Stimulated activated CD4-positive, alpha-beta T cell treated with anti-CD3 and anti-CD28 coated beads, TNF-alpha, amount 100 ng/mL, for 24 hours (primary cell): ENCODE results near the gene TRAPPC2L.
"Not testable (repeated sequence)": the region's sequence is repeated elsewhere in the genome, so short reads cannot be mapped to it uniquely, and the experiment has no call there.

Experiments
- DNase-seq, 3 experiments: peaks; one replicate each; pipeline ENCODE4 v3.0.0-alpha.2; 2020; ENCODE audit warnings: low read depth in 3 of 3

The TRAPPC2L gene

DNA sequence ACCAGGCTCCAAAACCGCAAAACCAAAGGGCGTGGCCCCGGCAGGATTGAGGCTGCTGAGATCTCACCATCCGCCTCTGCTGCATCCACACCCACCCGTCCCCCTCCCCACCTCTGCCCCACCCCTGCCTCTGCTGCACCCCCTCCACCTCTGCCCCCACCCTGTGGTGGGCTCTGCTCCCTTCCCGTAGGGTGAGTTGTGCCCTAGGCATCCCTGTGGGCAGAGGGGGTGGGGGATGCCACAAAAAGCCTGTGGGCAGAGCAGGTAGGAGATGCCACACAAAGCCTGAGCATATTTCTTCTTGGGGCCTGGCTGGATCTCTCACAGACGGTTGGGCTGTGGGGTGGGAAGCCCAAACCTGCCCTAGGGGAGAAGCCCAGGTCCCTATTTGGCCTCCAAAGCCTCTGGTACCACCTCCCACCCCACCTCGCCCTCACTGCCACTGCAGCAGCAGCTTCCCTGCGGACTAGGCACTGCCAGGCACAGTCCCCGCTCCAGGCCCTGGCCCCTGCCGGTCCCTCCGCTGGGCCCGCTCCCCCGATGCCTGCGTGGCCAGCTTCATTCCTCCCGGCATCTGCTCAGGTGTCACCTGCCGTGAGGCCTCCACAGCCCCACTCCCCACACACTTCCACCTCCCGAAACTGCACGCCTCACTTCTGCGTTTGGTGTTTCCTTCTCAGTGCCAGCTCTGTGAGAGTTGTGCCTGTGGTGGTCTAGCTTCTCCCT lies 20.8 kb downstream of the TRAPPC2L start:
- no peak for DNase-seq

DNA sequence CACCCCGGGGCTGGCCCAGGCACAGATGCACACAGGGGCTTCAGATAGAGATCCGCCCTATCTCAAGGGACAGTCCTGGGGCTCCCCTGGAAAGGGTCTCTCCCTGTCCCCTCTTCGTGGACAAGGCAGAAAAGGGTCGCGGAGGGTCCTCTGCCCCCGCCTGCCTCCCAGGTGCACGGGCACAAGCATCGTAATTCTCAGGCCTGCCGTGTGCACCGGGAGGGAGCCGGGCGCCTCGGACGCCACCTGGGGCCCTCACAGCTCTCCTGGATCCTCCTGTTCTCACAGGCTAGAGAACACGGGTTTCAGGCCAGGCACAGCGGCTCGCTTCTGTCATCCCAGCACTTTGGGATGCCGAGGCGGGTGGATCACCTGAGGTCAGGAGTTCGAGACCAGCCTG lies 21.4 kb downstream of the TRAPPC2L start:
- no peak for DNase-seq

DNA sequence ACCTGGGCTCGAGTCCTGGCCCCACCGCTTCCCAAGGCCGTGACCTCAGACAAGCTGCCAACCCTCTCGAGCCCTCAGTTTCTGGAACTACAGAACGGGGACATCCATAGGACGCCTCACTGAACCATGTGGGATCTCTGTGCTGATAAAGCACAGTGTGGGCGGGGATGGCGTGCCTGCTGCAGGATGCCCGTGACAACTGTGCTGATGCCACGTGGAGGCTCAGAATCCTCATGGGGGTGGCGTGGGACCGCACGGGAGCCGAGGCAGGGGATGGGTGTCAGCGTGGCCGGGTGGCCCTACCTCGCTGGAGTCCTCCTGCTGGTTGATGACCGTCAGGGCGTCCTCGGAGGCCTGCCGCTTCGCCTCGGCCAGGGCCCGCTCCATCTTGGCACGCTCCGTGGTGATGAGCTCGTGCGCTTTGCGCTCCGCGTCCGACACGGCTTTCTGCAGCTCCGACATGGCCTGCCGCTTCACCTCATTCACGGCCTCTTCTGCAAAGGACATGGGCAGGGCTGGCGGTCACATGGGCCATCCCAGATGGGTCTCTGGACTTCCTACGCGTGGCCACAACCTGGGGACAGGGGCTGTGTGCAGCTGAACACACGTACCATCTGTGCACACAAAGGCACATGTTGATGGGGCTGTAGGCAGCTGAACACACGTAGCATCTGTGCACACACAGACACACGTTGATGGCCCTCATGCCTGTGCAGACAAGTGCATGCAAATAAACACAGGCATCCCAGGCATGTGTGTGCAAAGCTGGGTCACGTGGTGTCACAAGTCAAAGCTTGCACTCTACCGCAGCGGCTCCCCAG lies 22.2 kb downstream of the TRAPPC2L start:
- no peak for DNase-seq

GRCh38 chr16:88879788-88880055 lies 22.8 kb downstream of the TRAPPC2L start:
- DNase-seq, result no peak

GRCh38 chr16:88880226-88881006 lies 23.5 kb downstream of the TRAPPC2L start:
- DNase-seq, result no peak

DNA sequence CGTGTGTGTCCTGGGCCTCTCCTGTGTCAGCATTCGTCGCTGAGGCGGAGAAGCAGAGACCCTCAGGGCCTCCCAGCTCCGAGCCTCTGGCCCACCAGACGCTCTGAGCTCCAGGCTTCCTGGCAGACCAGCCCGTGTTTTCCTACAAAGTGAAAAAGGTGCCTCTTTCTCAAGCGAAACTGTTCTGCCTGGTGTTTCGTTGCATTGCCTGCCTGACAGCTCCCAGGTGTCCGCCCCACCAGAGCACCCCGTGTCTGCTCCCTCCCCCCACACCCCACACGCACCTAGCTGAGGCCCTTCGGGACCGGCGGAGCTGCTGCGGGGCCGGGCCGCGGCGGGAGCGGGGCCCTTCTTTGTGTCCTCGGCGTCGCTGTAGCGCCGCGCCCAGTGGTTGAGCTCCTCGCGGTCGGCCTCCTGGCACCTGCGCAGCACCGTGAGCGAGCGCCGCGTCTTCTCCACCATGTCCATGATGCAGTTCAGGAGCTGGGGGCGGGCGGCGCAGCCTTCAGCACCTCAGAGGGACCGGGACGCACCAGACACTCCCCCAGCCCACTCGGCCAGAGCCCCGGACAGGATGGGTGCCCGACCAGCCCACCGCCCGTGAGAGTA lies 24.2 kb downstream of the TRAPPC2L start:
- no peak for DNase-seq

- no peak for DNase-seq
These were observed 24.9 kb downstream of the TRAPPC2L start for GRCh38 chr16:88881675-88882357.

DNA sequence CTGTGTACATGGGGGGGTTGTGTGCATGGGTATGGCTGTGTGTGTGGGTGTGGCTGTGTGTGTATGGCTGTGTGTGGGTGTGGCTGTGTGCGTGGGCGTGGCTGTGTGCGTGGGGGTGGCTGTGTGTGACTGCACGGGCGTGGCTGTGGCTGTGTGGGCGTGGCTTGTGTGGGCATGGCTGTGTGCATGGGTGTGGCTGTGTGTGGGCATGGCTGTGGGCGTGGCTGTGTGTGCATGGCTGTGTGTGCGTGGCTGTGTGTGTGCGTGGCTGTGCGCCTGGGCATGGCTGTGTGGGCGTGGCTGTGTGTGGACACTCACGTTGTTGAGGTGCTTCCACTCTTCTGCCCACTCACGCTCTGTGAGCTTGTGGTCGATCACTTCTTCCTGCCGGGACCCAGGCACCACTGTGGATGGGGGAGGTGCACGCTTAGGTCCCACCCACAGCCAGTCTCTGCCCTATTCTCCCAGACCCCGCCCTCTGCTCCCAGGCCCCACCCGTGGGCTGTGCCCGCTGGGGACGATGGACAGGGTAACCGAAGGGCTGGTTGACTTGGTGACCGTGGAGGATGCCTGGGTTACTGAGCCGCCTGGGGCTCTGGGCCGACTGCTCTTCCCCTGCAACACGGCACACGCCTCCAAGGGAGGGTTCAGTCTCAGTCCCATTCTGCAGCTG lies 25.6 kb downstream of the TRAPPC2L start:
- no peak for DNase-seq

- no peak for DNase-seq
These were observed 26.4 kb downstream of the TRAPPC2L start for GRCh38 chr16:88883117-88883895.

- no peak for DNase-seq
These were observed 27.0 kb downstream of the TRAPPC2L start for GRCh38 chr16:88883946-88884345.

GRCh38 chr16:88884569-88885271 lies 27.8 kb downstream of the TRAPPC2L start:
- DNase-seq, result no peak

DNA sequence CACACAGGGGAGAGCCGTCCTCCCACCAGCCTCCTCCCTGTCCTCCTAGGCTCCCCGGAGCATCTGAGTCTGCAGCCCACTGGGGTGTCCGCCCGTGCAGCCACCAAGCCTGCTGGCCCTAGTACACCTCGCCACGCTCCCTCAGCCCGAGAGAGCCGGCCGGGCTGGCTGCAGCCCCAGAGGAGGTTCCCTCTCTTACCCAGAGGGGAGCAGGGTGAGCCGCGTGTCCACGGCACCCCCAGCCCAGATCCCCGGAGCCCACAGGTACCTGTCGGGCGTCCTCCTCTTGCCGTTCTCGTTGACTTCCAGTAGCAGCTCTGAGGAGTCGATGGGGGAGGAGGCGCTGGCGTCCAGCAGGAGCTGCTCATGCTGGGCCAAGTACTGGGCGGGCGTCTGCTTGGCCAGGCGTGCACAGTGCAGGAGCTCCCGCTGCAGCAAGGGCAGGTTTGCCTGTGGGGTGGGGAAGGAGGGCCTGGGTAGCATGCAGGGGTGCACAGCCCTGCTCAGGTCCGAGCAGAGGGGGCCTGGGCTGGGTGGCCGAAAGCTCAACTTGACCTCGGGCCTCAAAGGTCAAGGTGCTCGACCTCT lies 28.9 kb downstream of the TRAPPC2L start:
- DNase-seq, result no peak

GRCh38 chr16:88886420-88886844 lies 29.5 kb downstream of the TRAPPC2L start:
- DNase-seq, result no peak

GRCh38 chr16:88886845-88887521 lies 30.1 kb downstream of the TRAPPC2L start:
- DNase-seq, result no peak

DNA sequence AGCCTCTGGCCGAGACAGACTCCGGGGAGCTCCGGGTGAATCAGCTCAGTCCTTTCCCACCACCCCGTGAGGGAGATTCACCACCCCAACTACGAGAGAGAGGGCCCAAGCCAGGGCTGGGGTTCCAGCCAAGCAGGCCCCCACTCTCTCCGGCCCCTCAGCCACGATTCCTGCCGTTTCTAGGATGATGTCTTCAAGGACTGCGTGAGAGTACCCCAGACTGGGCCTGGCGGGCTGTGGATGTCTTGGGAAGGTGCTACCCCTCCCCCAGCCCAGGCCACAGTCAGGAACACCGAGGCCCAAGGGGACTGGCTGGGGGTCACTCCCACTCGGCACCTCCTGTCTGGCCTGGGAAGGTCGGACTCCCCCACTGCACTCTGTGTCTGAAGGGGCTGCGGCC lies 31.1 kb downstream of the TRAPPC2L start:
- DNase-seq, result no peak

DNA sequence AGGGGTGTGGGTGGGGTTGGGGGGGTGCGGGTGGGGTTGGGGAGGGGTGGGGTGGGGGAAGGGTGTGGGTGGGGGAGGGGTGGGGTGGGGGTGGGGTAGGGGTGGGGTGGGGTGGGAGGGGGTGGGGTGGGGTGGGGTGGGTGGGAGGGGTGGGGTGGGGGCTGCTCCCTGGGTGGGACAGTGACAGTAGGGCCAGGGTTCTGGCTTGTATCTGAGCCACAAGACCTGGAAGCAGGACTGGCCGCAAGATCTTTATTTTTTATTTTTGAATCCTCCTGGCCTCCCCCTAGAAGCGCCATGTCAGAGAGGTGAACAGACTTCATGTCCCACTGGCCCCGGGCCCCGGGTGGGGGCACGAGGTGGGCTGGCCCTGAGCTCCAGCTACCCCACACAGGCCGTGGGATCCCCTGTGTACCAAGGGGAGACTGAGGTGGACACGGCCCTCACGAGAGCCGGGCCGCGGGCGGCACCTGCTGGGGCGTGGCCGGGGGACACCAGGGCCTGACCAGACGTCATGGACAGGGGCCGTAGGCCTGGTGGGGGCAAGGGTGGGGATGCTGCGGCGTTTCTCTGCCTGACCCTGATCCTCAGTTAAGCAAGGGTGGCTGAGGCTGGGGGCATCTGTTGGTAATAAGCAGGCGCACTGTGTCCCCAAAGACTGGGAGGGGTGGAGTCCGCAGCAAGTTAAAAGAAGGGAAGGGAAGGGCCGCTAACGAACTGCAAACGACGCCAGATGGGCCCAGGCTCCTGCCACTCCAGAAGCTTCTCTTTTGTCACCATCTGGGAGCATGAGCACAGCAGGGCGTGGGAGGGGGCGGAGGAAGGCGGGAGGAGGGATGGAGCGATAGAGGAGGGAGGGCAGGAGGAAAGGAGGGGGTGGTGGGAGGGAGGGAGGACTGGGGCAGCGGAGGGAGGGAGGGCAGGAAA lies 31.8 kb downstream of the TRAPPC2L start:
- DNase-seq, result no peak

- DNase-seq, result not testable (repeated sequence)
These were observed 32.9 kb downstream of the TRAPPC2L start for GRCh38 chr16:88889702-88890352.
